Activated T-cell treated with anti-CD3 and anti-CD28 coated beads for 4 hours (primary cell): Measurements from ENCODE around the gene MSI2.

Experiments
- DNase-seq: peaks from one replicate; pipeline ENCODE4 v3.0.0-alpha.2; 2020

The MSI2 gene

GRCh38 chr17:57550016-57550415 lies 293.7 kb downstream of the MSI2 start:
- DNase-seq: no peak

GRCh38 chr17:57550668-57551315 lies 294.5 kb downstream of the MSI2 start:
- DNase-seq: no peak

GRCh38 chr17:57551321-57552079 lies 295.2 kb downstream of the MSI2 start:
- DNase-seq: no peak

DNA sequence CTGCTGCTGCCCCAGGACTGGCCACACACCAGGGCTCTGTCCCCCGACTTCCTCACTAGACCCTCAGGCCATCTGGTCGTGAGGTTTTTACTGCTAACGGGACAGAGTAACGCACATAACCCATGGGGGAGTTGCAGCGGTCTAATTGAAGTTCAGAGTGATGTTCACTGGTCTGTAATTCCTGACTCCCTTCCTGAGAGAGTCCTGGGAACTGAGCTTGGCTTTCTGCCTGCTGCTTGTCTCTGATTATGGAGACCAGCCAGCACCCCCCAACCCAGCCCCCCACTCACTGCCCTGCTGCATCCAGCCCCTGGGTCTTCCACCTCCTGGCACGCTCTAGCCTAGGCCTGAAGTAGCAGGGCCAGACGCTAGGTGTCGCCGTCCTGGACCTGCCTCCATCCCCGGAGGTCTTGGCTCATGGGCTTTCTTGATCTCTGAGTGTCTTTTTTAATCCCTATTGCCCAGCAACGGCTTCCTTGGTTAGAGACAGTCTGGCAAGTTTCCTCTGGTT lies 295.8 kb downstream of the MSI2 start:
- no peak for DNase-seq

- no peak for DNase-seq
These were observed 297.2 kb downstream of the MSI2 start for GRCh38 chr17:57553526-57553925.

- DNase-seq: no peak
These were observed 297.9 kb downstream of the MSI2 start for GRCh38 chr17:57553991-57554825.

DNA sequence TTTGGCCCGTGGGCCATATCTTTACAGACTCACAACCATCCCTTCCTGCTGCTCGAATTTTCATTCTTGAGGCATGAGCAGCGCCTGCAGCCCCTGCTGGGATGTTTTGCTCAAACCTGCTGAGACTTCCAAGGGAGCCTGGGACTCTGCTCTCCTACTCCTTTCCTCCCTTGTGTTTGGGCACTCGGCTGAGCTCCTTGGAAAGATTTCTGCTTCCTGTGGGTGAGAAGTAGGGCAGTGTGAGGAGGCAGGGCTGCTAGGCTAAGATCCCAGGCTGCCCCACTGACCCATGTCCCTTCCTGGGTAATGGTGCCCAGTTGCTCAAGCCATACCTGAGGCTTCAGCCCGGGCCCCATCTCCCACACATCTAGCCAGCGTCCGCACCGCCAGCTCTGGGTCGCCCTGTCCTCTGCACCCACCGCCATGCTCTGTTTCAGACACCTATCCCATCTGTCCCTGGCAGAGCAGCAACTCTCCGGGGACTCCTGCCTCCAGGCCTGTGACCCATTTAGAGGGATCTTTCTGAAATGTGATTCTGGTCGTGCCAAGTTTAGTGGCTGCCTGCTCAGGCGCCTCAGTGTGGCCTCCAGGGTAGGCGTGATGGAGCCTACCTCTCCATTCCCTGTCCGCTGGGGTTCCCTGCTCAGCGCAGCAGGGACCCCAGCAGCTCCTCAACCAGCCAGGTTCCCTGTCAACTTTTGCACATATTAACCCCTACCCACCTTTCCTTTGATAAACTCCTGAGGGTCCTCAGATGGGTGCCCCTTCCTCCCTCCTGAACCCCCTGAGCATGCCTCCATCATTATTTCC lies 298.7 kb downstream of the MSI2 start:
- no peak for DNase-seq

- DNase-seq: no peak
These were observed 299.4 kb downstream of the MSI2 start for GRCh38 chr17:57555636-57556175.

DNA sequence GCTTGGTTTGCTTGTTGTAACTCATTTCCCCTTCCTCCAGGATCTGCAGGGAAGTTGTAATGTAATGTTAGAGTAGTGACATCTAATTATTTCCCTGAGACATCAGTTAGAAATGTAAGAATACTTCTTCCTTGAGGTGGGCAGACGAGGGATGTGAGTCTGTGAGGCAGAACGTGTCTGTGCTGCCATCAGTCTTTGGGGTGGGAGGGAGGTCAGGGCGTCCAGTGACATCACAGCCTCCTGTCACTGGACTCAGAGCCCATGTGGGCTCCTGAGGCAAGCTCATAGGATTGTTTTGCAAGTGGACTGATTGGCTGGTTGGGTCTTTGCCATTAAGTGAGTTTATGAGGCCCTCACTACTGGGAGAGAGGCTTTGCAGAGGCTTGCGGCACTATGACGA lies 300.0 kb downstream of the MSI2 start:
- DNase-seq: no peak

- DNase-seq: no peak
These were observed 300.7 kb downstream of the MSI2 start for GRCh38 chr17:57556977-57557376.

- DNase-seq: no peak
These were observed 301.1 kb downstream of the MSI2 start for GRCh38 chr17:57557416-57557815.

DNA sequence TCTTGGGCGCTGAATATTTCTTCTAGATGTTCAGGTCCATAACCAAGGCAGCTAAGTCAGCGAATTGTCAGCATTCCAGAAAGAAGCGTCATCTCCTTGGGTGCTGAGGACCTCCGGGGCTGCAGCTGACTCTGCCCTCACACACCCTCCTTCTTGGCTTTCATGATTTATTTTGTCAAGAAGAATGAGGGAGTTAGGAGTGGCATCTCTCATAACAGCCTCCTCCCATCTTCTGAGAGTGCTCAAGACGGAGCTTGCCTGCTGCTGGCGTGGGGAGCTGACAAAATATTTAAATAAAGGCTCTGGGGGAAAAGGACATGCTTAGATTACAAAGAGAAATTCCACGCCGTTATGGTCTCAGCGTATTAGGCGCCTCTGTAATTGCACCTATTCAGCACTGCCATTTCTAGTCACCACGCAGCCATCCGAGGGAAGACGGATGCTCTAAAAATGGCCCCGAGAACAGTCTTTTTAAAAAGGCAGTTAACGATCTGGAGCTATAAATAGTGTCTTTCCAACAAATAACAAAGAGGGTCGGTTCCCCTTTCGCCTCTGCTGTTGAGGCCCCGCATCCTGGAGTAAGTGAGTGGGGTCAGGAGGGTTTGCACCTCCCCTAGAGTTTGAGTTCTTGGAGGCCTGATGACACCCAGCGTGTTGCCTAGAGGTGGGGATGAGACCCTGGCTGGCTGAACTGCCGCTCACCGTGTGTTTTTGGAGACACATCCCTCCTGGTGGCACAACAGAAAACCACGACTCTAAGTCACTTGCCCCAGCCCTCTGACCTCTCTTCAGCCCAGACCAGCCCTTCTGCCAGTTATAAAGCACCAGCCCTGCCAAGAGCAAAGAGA lies 301.7 kb downstream of the MSI2 start:
- no peak for DNase-seq

GRCh38 chr17:57559226-57559625 lies 302.9 kb downstream of the MSI2 start:
- DNase-seq: no peak

DNA sequence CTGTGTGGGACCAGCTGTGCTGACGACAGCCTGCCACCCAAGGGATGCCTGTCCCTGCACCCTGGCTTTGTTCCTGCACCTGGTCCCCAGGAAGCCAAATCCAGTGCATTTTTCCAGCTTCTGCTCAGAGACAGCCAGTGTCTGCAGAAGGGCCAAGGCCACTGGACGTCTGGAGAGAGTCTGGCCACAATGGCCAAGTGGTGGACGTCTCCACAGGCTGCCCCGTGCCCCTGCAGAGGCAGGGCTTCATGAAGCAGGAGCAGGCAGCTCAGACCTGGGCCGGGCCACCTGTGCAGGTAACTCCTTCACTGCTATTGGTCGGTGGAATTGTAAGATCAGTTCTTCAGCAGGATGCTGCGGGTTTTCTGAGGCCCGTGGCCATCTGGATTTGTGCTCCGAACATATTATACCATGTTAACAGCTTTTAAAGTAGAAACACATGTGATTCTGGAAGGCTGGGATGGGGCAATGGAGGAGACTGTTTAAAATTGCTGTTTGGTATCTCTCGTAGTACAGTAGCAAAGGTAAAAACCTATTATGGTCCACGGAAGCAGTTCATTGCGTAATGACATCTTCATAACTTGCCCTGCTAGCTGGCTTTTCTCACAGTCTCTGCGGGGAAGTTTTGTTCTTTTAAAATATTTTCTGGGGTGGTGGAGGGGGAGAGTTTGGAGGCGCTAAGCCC lies 303.5 kb downstream of the MSI2 start:
- no peak for DNase-seq

GRCh38 chr17:57560319-57560705 lies 304.0 kb downstream of the MSI2 start:
- DNase-seq: no peak

DNA sequence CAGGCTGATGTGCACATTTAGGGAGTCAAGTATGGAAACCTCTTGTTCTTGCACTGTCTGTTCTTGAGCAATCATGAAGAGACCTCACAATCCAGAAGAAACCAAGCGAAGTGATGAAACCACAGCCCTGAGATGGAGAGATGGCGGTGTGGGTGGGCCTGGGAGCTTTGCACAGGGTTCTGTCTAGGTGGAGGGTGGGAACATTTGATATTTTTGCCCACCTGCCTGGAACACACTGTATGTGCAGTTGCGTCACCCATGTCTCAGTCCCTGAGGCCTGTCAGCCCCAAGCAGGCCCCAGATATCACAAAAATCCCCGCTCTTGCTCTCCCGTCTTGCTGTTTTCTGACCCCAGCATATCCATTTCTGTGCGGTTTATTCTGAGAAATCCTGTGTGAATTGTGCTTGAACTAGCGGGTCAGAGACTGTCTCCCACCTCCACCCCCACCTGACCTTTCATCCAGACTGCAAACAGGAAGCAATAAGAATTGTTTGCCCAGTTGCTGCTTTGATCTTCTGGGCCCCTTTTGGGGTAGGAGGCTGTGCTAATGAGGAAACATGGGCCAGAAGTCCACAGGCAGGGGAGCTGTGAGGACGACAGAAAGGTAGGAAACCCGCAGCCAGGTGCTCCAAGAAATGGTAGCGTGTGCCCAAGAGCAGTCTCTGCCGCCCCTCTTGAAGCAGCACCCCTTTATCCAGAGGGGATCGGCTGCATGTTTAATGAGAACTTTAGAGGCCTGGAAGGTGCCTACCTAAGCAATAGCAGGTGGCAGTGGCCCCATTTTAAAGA lies 304.9 kb downstream of the MSI2 start:
- no peak for DNase-seq

- no peak for DNase-seq
These were observed 305.9 kb downstream of the MSI2 start for GRCh38 chr17:57562184-57562698.

- no peak for DNase-seq
These were observed 307.6 kb downstream of the MSI2 start for GRCh38 chr17:57563958-57564357.

DNA sequence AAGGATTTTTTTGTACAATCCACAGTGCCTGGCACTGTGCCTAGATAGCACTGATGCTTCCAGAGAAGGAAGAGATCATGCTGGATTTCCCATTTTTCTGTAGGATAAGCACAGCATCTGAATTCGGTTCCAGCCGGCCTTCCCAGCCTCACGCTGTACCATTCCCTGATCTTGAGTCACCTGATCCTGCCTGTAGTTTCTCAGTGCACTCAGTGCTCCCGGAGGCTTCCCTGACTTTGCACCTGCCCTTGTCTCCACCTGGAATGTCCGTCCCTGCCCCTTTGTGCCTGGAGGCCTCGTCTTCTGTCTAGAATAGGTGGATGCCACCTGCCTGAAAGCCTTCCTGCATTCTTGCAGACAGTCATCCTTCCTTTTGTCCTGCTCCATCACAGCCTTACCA lies 308.9 kb downstream of the MSI2 start:
- DNase-seq: no peak

DNA sequence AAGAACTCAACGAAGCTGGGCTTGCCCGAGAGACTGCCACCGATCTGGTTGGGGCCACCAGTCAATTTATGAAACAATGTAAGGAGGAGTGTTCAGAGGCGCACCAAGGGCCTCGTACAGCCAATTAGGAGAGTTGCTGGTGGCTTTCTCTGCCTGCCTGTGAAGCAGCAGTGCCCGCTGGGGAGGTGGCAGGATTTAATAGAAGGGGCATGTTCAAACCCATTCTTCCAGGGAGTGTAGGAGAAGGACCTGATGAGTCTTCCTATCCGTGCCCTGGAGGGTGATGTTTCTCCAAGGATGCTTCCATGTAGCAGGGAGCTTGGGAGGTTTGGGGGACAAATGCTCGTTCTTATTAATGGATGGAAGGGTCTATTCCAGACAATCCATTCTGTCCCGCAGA lies 310.4 kb downstream of the MSI2 start:
- no peak for DNase-seq
